ENCODE data around the gene NLRP11.
"Not testable (repeated sequence)": the region's sequence is repeated elsewhere in the genome, so short reads cannot be mapped to it uniquely, and the experiment has no call there.

NLRP11 gene

DNA sequence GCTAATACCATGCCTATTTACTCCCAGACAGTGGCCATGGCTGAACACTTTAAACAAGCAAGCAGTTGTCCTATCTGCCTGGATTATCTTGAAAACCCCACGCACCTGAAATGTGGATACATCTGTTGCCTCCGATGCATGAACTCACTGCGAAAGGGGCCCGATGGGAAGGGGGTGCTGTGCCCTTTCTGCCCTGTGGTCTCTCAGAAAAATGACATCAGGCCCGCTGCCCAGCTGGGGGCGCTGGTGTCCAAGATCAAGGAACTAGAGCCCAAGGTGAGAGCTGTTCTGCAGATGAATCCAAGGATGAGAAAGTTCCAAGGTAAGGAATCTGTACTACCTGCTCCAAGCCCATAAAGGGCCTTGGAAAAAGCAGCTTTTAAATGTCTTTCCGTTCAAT is 54.3 kb downstream of the NLRP11 start:
- DNase-seq (ENCODE audit: low spot score): no peak

DNA sequence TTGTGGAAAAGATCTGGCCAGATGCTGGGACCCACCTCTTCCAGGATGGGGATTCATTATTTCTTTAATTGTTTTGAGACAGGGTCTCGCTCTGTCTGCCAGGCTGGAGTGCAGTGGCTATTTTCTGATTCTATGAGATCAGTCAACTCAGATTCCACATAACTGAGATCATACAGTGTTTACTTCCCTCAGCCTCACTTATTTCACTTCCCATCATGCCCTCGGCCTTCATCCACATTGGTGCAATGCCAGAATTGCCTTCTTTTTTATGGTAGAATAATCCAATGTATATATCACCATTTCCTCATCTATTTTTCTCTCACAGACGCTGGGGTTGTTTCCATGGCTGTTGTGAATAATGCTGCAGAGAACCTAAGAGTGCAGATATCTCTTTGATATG is 62.2 kb downstream of the NLRP11 start:
- DNase-seq (ENCODE audit: low spot score): not testable (repeated sequence)

DNA sequence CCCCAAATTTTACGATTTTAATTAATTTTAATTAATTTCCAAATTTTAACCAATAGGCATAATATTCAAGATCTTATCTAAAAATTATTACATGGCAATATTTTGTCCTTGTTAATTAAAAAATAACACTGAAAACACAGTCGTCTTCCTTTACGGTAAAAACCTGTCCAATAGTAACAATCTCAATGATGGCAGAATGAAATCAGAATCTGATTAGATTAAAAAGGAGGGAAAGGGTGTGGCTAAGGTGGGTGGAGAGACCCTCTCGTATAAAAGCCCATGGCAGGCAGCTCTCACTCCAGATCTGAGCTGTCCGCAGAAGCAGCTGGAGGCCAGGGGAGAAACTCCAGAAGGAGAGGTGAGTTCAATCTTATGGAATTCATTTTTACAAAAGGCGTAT is 63.0 kb downstream of the NLRP11 start, which contains the start of gene RFPL4AL1:
Gene RFPL4AL1, plus strand, starts transcription at position 301 of the 400 bp plus-strand sequence. CDS start 2,687 bp downstream, outside the sequence.
- DNase-seq (ENCODE audit: low spot score): not testable (repeated sequence)

DNA sequence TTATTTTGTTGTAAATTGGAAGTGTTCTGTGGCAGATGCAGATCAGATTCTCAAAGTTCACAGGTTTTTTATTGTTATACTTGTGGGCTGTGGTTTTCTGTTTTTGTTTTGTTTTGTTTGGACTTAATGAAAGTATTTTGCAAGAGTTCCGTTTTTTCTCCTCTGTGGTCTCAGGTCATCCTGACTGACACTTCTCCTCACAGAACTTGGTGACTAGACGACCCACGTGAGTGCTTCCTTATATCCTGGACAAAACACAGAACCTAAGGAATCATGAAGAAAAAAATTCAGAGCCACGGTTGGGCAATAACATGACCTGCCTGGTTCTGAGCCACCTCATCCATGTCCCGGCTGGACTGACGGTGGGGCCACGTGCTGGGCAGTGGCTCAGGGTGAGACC is 65.3 kb downstream of the NLRP11 start:
- DNase-seq (ENCODE audit: low spot score): no peak

DNA sequence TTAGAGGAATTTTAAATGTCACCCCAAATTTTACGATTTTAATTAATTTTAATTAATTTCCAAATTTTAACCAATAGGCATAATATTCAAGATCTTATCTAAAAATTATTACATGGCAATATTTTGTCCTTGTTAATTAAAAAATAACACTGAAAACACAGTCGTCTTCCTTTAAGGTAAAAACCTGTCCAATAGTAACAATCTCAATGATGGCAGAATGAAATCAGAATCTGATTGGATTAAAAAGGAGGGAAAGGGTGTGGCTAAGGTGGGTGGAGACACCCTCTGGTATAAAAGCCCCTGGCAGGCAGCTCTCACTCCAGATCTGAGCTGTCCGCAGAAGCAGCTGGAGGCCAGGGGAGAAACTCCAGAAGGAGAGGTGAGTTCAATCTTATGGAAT is 73.0 kb downstream of the NLRP11 start, which contains the start of gene RFPL4A:
Gene RFPL4A, plus strand, starts transcription at position 301 of the 400 bp plus-strand sequence. CDS start 2,704 bp downstream, outside the sequence.
- not testable (repeated sequence) for DNase-seq (ENCODE audit: low spot score)

DNA sequence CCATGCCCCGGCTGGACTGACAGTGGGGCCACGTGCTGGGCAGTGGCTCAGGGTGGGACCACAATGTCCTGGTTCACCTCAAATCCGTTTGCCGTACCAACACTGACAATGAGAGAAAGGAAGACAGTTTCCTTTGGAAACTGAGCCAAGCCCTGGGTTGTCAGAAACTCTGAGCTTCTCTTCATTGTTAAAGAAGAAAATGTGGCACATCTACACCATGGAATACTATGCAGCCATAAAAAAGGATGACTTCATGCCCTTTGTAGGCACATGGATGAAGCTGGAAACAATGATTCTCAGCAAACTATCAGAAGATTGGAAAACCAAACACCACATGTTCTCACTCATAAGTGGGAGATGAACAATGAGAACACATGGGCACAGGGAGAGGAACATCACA is 75.0 kb downstream of the NLRP11 start:
- not testable (repeated sequence) for DNase-seq (ENCODE audit: low spot score)

DNA sequence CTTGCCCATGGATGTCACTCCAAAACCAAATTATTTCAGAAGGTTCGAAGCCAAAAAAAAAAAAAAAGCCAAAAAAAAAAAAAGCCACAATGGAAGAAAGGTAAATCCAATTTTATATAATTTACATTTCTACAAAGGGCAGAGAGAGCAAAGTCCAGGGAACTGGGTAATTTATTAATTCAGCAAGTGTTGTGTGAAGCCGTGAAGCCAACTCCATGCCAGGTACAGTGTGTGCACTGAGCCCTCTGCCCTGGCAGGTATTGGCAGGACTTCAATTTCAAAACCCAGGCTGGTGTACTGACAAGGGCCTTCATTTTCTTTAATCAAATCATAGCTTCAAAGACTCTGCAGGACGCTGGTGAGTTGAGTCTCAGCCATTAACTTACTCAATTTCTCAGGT is 78.4 kb downstream of the NLRP11 start:
- DNase-seq (ENCODE audit: low spot score): no peak

DNA sequence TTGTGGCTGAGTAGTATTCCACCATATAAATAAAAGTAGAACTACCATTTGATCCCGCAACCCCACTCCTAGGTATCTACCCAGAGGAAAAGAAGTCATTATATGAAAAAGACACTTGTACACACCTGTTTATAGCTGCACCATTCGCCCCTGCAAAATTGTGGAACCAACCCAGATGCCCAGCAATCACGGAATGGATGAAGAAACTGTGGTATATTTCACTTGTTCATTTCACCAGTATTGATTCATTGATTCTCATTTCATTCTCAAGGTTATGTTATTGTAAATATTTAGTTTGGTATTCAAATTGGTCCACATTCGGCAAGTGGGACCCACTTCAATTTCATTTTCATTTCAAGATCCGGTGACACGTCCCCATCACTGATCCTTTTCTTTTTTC is 81.1 kb downstream of the NLRP11 start:
- DNase-seq (ENCODE audit: low spot score): no peak

DNA sequence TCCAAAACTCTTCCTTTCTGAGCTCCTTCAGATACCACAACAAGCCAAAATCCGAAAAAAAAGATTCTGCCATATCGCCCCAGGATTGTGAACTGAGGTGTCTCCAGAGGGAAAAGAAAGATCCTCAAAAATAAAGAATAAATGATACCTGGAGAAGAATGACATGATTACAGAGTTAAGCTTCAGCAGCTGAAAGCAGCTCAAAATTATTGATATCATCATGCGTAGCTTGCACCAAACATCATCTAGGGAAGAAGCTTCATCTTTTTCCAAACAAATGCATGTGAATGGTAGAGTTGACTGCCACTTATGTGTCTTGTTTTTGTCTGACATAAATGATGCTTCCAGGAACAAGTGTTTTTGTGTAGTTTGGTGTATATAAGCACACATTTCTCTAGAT is 93.5 kb downstream of the NLRP11 start, which contains the start of gene NLRP9:
Gene NLRP9, minus strand, starts transcription at position 101 of the 400 bp plus-strand sequence. Its CDS starts 28 bp downstream, at position 73.
- DNase-seq (ENCODE audit: low spot score): no peak

Data from COLO829 (cell line).